SK-N-SH treated with all-trans-retinoic acid at 6 μM for 48 hours (cell line): Measurements from ENCODE around the gene ISG20.

Experiments
- RARB ChIP-seq: fragments of 250-450 bp; sonication (Bioruptor Pico); IDR thresholded peaks from 2 replicates; pipeline ENCODE4 v1.8.0; 2021; ENCODE audit warnings: mild to moderate bottlenecking, moderate library complexity
- ZFP3 ChIP-seq: fragments of 250-450 bp; sonication (Bioruptor Pico); IDR thresholded peaks from 2 replicates; pipeline ENCODE4 v1.5.0; 2020; ENCODE audit warnings: mild to moderate bottlenecking, moderate library complexity

DNA sequence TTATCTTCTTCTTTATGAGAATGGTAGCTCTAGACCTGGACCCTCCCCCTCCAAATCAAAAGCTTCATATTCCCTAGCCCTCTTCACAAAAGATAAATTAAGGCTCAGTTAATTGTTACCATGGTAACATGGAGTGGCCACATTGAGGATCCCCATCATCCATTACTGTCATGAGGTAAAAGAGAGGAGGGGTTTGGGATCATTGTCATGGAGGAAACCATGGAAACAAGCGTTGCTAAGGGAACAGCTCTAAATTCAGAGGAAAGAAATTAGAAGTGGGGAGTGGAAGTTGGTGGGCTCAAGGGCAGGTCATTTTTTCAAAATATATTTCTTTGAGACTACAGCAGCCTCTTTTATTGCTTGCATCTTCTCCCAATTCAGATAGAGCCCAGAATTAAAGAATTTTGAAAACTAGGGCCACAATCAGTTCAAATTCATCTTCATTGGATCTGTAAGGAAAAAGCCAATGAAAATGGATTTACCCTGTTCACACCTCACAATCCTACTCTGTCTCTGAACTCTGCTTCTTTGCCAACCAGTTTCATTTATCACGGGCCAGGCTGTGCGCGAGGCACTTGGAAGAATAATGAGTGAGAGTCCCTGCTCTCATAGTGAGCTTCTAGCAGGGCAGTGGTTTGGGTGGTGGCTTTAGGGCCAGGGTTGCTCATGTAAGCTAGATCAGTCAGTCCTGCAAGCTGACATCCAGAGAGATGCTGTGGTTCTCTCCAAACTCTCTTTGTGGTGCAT is 29.3 kb upstream of the ISG20 start:
- TF ChIP-seq ZFP3 (CRISPR knock-in tag) (no peak), RARB (CRISPR knock-in tag) (no peak)
